AG10803 (cell line): ENCODE measurements around the gene FCAMR.

Experiments used
- DNase-seq: peaks from one replicate; pipeline ENCODE4 v3.0.0; 2010; ENCODE audit warnings: low read depth
- H3K4me3 ChIP-seq: 2 replicates; pipeline ENCODE4 v1.5.1; 2011; ENCODE audit warnings: mild to moderate bottlenecking, low read length, control low read depth
- TF ChIP-seq, protein P1 (sequence below): conservative IDR thresholded peaks from 2 replicates; pipeline ENCODE4 v1.5.1; 2011; ENCODE audit warnings: mild to moderate bottlenecking, low read length, control low read depth, inconsistent platforms

FCAMR gene

DNA sequence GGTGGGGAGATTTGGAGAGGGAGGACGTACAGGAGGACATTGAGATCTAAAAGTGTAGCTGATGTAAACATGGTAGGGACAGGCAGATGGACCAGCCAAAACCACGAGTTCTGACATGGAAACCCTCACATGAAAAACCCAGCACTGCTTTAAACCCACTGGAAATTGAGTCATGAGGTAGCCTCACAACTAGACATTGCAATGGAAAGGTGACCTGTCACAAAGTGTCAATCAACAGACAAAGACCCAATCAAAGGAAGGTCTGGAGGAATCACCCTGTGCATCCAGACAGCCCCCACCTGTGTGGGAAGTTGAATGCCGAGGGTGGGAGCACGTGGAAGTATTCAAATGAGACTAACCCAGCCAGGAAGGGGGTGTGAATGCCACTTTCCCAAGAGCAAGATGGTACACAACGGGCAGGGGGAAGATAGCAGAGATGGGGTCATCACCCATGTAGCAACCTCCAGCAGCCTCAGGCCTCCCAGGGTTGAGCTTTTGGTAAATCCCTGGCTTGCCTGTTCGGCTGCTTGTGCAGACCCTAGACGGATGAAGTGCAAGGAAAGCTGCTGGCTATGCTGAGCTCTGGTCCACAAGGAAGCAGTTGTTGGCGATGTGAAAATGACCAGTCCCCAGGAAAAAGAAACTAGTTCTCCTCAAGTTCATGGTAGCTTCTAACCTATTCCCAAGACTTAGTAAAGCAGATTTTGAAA lies 54.1 kb downstream of the FCAMR start:
- H3K4me3 ChIP-seq: no peak overlapping the region
- TF ChIP-seq, protein P1, sequence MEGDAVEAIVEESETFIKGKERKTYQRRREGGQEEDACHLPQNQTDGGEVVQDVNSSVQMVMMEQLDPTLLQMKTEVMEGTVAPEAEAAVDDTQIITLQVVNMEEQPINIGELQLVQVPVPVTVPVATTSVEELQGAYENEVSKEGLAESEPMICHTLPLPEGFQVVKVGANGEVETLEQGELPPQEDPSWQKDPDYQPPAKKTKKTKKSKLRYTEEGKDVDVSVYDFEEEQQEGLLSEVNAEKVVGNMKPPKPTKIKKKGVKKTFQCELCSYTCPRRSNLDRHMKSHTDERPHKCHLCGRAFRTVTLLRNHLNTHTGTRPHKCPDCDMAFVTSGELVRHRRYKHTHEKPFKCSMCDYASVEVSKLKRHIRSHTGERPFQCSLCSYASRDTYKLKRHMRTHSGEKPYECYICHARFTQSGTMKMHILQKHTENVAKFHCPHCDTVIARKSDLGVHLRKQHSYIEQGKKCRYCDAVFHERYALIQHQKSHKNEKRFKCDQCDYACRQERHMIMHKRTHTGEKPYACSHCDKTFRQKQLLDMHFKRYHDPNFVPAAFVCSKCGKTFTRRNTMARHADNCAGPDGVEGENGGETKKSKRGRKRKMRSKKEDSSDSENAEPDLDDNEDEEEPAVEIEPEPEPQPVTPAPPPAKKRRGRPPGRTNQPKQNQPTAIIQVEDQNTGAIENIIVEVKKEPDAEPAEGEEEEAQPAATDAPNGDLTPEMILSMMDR: no peak
- DNase-seq: no peak

DNA sequence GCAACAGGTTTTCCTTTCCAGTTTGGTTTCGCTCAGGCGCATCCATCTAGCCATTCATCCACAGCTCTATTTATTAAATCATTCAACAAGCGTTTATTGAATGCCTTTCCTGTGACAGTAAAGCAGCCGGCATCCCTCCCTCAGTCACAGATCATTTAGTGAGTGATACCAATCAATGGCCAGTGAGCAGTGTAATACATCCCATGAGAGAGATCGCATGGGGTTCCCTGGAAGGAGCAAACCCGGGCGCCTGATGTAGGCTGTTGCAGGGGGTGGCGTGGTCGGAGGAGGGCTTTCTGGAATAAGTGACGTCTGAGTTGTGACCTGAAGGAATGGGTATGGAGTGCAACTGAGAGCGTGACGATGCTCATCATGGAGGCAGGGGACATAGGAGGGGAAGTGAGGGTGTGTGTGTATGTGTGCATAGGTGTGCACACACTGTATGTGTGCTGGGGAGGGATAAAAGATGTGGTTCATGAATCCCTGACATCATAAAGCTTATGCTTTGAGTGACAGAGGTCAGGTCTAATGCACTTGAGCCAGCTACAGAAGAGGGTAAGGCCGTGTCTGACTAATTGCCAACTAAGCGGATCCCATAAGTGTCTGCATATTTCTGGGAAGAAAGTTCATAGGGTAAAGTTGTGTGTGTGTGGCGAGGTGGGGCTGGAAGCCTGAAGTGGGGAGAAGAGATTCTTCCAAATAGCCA lies 55.1 kb downstream of the FCAMR start:
- TF ChIP-seq, protein P1: no peak
- no peak overlapping the region for H3K4me3 ChIP-seq
- no peak for DNase-seq

DNA sequence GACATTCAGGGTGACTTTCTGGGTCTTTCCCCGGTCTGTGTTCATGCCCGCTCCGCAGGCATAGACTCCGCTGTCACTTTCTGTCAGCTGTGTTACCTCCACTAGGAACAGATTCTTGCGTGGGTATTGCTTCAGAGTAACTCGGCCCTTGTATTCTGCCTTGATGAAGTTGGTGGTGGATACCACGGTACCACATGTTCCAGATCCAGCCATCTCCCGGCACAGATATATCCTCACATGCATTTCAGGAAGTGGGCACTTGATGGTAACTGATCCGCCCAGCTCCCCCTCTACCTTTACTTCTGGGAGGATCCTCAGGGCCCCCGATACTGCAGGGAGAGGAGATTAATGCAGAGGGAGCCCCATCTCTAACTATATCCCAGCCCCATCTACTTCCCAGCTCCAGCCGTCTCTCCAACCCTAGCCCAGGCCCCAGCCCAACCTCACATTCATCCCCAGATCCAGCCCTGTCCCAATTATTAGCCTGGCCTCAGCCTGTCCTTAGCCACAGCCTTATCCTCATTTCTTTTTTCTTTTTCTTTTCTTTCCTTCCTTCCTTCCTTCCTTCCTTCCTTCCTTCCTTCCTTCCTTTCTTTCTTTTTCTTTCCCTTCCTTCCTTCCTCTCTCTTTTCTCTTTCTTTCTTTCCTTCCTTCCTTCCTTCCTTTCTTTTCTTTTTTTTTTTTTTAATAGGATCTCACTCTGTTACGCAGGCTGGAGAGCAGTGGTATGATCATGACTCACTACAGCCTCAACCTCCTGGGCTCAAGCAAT lies 56.3 kb downstream of the FCAMR start:
- H3K4me3 ChIP-seq: no peak overlapping the region
- no peak for DNase-seq
- TF ChIP-seq, protein P1: no peak

DNA sequence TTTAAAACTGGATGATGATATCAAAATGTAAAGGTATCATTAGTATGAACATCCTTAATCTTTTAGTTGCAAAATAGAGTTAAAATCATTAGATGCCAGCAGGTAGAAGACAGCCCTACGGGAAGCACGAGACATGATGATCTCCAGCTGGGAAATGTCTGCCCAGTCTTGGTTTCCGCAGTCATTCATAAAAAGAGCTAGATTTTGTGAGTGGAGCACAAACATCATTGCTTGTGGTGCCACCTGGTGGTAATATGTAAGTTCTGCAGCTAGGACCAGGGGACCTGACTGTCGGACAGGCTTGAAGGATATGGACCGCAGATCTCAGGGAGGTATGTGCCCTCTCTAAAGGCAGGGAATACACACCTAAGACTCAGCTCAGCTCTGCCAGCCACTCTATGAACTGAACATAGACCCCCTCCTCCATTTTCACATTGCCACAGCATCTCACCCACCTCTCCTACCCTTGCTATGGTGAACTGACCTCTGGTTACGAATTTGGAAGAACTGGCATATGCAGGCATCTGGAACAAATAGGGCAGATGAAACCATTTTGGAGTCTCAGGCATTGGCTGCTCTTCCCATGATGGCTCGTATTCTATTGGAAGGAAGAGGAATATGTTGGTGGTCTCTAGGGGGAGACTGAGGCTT lies 57.7 kb downstream of the FCAMR start:
- peak; percentile 73 for DNase-seq
- H3K4me3 ChIP-seq: no peak overlapping the region
- TF ChIP-seq, protein P1: peak; percentile 91

DNA sequence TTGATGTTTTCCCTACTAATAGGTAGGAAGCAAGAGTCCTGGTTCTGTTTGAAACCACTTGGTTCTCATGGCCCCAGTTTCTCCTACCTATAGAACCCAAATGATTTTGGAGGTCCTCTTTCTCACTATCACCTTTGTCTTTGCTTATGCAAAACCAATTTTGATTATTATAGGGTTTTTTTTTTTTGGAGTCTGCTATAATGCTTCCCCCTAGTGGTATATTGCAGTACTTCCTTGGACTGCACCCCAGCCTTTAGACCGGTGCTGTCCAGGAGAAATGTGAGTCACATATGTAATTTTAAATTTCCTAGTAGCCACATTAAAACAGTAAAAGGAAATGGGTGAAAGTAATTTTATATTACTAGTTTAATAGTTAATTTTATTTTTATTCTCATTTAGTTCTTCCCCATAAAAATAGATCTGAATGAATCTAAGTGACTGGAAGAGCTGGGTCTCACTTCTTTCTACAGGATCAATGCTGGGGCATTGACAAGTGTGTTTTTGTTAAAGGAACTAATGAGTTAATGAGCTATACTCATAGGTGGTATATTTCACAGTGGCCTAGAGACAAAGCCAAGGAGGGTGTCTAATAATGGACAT lies 59.1 kb downstream of the FCAMR start:
- peak; percentile 74 for DNase-seq
- no peak overlapping the region for H3K4me3 ChIP-seq
- TF ChIP-seq, protein P1: peak; percentile 80

DNA sequence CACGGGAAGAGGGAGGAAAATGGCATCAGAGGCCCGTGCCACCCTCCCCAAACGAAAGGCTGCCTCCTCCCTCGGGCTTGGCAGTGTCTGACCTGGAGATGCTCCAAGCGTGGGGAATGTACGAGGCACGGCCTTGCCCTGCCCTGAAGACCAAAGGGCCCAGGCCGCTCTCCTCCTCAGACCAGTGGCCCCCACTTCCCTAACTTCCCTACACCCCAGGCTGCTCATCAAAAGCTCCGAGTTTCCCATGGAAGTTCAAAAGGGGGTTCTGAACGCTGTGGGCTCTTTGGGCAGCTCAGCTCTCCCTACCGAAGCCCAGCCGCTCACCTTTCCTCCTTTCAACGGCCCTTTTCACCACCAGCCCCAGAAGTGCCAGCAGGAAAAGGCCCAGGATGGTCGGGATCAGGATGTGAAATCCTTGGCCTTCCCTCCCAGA lies 60.4 kb downstream of the FCAMR start:
- peak overlapping the region; percentile 57 for H3K4me3 ChIP-seq
- TF ChIP-seq, protein P1: no peak
- DNase-seq: no peak
